HUES48 (cell line): ENCODE results near the gene MYO1E.
"Not testable (repeated sequence)": the region's sequence is repeated elsewhere in the genome, so short reads cannot be mapped to it uniquely, and the experiment has no call there.

Source experiments
- H3K27ac ChIP-seq: one replicate; pipeline ENCODE4 v1.7.0; 2013; ENCODE audit warnings: low read depth, low read length, inconsistent platforms
- H3K27me3 ChIP-seq: 2 replicates; pipeline ENCODE4 v1.6.1; 2013; ENCODE audit warnings: mild to moderate bottlenecking, low read length; ENCODE audit not compliant: control insufficient read depth, insufficient read depth
- H3K36me3 ChIP-seq: 2 replicates; pipeline ENCODE4 v1.6.1; 2013; ENCODE audit warnings: low read length; ENCODE audit not compliant: control insufficient read depth, insufficient read depth
- H3K4me1 ChIP-seq: 2 replicates; pipeline ENCODE4 v1.6.1; 2013; ENCODE audit warnings: mild to moderate bottlenecking, low read length; ENCODE audit not compliant: control insufficient read depth, insufficient read depth
- H3K4me3 ChIP-seq: 2 replicates; pipeline ENCODE4 v1.5.1; 2013; ENCODE audit warnings: mild to moderate bottlenecking, low read depth, low read length
- H3K9ac ChIP-seq: 2 replicates; pipeline ENCODE4 v1.6.1; 2013; ENCODE audit warnings: mild to moderate bottlenecking, low read depth, low read length, moderate library complexity
- H3K9me3 ChIP-seq: 2 replicates; pipeline ENCODE4 v1.6.1; 2013; ENCODE audit warnings: low read length; ENCODE audit not compliant: control insufficient read depth, insufficient read depth

Gene MYO1E

GRCh38 chr15:59150185-59150584, 222.5 kb downstream of the MYO1E start:
- no peak overlapping the region for H3K27ac ChIP-seq
- H3K9me3 ChIP-seq, result no peaks in the 10 kb centered on the region
- no peak overlapping the region for H3K9ac ChIP-seq
- no peak overlapping the region for H3K4me3 ChIP-seq
- peaks cover 13% of the 10 kb centered on the region for H3K4me1 ChIP-seq
- H3K36me3 ChIP-seq, result peaks cover 68% of the 10 kb centered on the region
- no peaks in the 10 kb centered on the region for H3K27me3 ChIP-seq

GRCh38 chr15:59148153-59148833, 224.4 kb downstream of the MYO1E start:
- peak overlapping the region; percentile 73 for H3K27ac ChIP-seq
- peaks cover 13% of the 10 kb centered on the region for H3K4me1 ChIP-seq
- no peaks in the 10 kb centered on the region for H3K9me3 ChIP-seq
- peaks cover 54% of the 10 kb centered on the region for H3K36me3 ChIP-seq
- H3K27me3 ChIP-seq, result no peaks in the 10 kb centered on the region
- H3K9ac ChIP-seq, result no peak overlapping the region; the same call in 1 of the 2 replicates
- H3K4me3 ChIP-seq, result no peak overlapping the region

GRCh38 chr15:59147666-59148065, 225.0 kb downstream of the MYO1E start:
- peak overlapping the region; percentile 73 for H3K27ac ChIP-seq
- H3K27me3 ChIP-seq, result no peaks in the 10 kb centered on the region
- H3K4me1 ChIP-seq, result peaks cover 13% of the 10 kb centered on the region
- no peaks in the 10 kb centered on the region for H3K9me3 ChIP-seq
- H3K36me3 ChIP-seq, result peaks cover 52% of the 10 kb centered on the region
- peak overlapping the region; percentile 0; the same call in 1 of the 2 replicates for H3K9ac ChIP-seq
- H3K4me3 ChIP-seq, result no peak overlapping the region

GRCh38 chr15:59144594-59144993, 228.1 kb downstream of the MYO1E start:
- H3K4me1 ChIP-seq, result peaks cover 13% of the 10 kb centered on the region
- not testable (repeated sequence) for H3K27ac ChIP-seq, H3K9me3 ChIP-seq, H3K4me3 ChIP-seq, H3K9ac ChIP-seq, H3K27me3 ChIP-seq
- peaks cover 49% of the 10 kb centered on the region for H3K36me3 ChIP-seq

GRCh38 chr15:59143281-59143680, 229.4 kb downstream of the MYO1E start:
- Histone ChIP-seq H3K36me3 (peaks cover 58% of the 10 kb centered on the region), H3K4me1 (peaks cover 8% of the 10 kb centered on the region), H3K9ac (no peak overlapping the region), H3K27me3 (no peaks in the 10 kb centered on the region), H3K9me3 (no peaks in the 10 kb centered on the region), H3K27ac (no peak overlapping the region), H3K4me3 (no peak overlapping the region)

- peaks cover 66% of the 10 kb centered on the region for H3K36me3 ChIP-seq
- no peaks in the 10 kb centered on the region for H3K9me3 ChIP-seq
- no peak overlapping the region for H3K27ac ChIP-seq
- H3K4me3 ChIP-seq, result no peak overlapping the region
- H3K9ac ChIP-seq, result no peak overlapping the region
- H3K27me3 ChIP-seq, result no peaks in the 10 kb centered on the region
- no peaks in the 10 kb centered on the region; the same call in 1 of the 2 replicates for H3K4me1 ChIP-seq
Measured at GRCh38 chr15:59140422-59141226, 232.0 kb downstream of the MYO1E start.

GRCh38 chr15:59138243-59138642, 234.4 kb downstream of the MYO1E start:
- Histone ChIP-seq H3K4me1 (no peaks in the 10 kb centered on the region; the same call in 1 of the 2 replicates), H3K9ac (no peak overlapping the region), H3K27me3 (no peaks in the 10 kb centered on the region), H3K9me3 (no peaks in the 10 kb centered on the region), H3K4me3 (no peak overlapping the region), H3K36me3 (peaks cover 83% of the 10 kb centered on the region), H3K27ac (no peak overlapping the region)

- Histone ChIP-seq H3K9ac (no peak overlapping the region), H3K36me3 (peaks cover 84% of the 10 kb centered on the region), H3K27me3 (no peaks in the 10 kb centered on the region), H3K4me1 (no peaks in the 10 kb centered on the region; the same call in 1 of the 2 replicates), H3K9me3 (no peaks in the 10 kb centered on the region), H3K4me3 (no peak overlapping the region), H3K27ac (no peak overlapping the region)
Measured at GRCh38 chr15:59137566-59137965, 235.1 kb downstream of the MYO1E start.

- no peaks in the 10 kb centered on the region for H3K4me1 ChIP-seq
- no peak overlapping the region for H3K4me3 ChIP-seq
- H3K9ac ChIP-seq, result no peak overlapping the region
- H3K27ac ChIP-seq, result no peak overlapping the region
- peaks cover 89% of the 10 kb centered on the region for H3K36me3 ChIP-seq
- H3K9me3 ChIP-seq, result peaks cover 3% of the 10 kb centered on the region; the same call in 1 of the 2 replicates
- H3K27me3 ChIP-seq, result no peaks in the 10 kb centered on the region
Measured at GRCh38 chr15:59133929-59134427, 238.7 kb downstream of the MYO1E start.

GRCh38 chr15:59131969-59132562, 240.6 kb downstream of the MYO1E start:
- H3K36me3 ChIP-seq, result peaks cover 76% of the 10 kb centered on the region
- no peak overlapping the region for H3K9ac ChIP-seq
- no peak overlapping the region for H3K4me3 ChIP-seq
- H3K27ac ChIP-seq, result no peak overlapping the region
- H3K27me3 ChIP-seq, result no peaks in the 10 kb centered on the region
- peaks cover 3% of the 10 kb centered on the region; the same call in 1 of the 2 replicates for H3K9me3 ChIP-seq
- H3K4me1 ChIP-seq, result no peaks in the 10 kb centered on the region
